ENCODE data around the gene CLCNKB.

DNA sequence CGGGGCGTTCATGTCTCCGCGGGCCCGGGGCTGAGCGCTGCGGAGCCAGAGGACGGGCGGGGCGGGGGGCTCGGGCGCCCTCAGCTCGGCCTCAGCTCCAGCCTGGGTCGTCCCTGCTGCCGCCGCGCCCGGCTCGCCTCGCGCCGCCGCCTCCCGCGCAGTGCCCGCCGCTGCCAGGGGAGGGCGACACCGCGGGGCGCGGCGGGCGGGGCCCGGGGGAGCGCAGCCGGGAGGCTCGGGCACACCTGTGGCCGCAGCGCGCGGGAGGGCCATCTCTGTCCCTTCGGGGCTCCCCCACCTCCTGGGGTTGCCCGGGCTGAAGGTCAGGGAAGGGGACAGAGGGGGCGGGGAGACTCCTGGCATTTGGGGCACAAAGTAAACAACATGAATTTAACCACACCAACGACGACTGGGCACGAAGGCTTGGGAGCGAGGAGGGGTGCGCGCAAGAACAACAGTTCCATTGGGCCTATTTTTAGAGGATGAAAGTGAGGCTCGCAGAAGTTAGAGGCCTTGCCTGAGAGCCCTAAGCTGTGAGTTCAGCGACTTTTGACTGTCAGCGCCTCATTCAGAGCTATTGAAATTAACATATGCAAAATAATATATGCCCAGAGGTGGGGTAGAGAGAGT, 30.0 kb downstream of the CLCNKB start, which contains the start of gene FAM131C:
- TF ChIP-seq POLR2A (IDR thresholded peaks at IDR 0.05), result no peak
- TF ChIP-seq, protein P1, sequence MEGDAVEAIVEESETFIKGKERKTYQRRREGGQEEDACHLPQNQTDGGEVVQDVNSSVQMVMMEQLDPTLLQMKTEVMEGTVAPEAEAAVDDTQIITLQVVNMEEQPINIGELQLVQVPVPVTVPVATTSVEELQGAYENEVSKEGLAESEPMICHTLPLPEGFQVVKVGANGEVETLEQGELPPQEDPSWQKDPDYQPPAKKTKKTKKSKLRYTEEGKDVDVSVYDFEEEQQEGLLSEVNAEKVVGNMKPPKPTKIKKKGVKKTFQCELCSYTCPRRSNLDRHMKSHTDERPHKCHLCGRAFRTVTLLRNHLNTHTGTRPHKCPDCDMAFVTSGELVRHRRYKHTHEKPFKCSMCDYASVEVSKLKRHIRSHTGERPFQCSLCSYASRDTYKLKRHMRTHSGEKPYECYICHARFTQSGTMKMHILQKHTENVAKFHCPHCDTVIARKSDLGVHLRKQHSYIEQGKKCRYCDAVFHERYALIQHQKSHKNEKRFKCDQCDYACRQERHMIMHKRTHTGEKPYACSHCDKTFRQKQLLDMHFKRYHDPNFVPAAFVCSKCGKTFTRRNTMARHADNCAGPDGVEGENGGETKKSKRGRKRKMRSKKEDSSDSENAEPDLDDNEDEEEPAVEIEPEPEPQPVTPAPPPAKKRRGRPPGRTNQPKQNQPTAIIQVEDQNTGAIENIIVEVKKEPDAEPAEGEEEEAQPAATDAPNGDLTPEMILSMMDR (IDR thresholded peaks at IDR 0.05), result peak in 2 of 3 experiments; percentile 7 to 78

Measured in testis (tissue), 2 donors.